Body of pancreas (tissue), 4 donors: ENCODE results near the gene CROT.

Experiments
- POLR2A ChIP-seq, 3 donors: fragments of 450-650 bp; IDR thresholded peaks; one replicate each; pipeline ENCODE4 v1.6.1; 2016; ENCODE audit warnings: antibody characterized with exemption in 3 of 3, mild to moderate bottlenecking in 2 of 3
- TF ChIP-seq, protein P1 (sequence below), 7 experiments: fragments of 450-650 bp in 4 of 7; fragments of 200-600 bp in 3 of 7; sonication (generic) in 3 of 7; IDR thresholded peaks; one replicate each; pipeline ENCODE4 v1.5.1; 2016 to 2019; ENCODE audit warnings: antibody characterized with exemption in 7 of 7

GRCh38 chr7:87325576-87326370, 19.7 kb upstream of the CROT start:
- TF ChIP-seq, protein P1, sequence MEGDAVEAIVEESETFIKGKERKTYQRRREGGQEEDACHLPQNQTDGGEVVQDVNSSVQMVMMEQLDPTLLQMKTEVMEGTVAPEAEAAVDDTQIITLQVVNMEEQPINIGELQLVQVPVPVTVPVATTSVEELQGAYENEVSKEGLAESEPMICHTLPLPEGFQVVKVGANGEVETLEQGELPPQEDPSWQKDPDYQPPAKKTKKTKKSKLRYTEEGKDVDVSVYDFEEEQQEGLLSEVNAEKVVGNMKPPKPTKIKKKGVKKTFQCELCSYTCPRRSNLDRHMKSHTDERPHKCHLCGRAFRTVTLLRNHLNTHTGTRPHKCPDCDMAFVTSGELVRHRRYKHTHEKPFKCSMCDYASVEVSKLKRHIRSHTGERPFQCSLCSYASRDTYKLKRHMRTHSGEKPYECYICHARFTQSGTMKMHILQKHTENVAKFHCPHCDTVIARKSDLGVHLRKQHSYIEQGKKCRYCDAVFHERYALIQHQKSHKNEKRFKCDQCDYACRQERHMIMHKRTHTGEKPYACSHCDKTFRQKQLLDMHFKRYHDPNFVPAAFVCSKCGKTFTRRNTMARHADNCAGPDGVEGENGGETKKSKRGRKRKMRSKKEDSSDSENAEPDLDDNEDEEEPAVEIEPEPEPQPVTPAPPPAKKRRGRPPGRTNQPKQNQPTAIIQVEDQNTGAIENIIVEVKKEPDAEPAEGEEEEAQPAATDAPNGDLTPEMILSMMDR (IDR thresholded peaks at IDR 0.05) = no peak
- TF ChIP-seq POLR2A (IDR thresholded peaks at IDR 0.05) = no peak
